B cell (primary cell): ENCODE data around the gene JPH3. TPM values are rescaled to one million over a fixed set of nuclear protein-coding genes. Genes with fewer than 3 reads are reported as not detected.

ENCODE experiments used
- ATAC-seq: fragments of 200-7000 bp; cut with Tn5 transposase; one replicate; pipeline ENCODE4 v1.10.0; 2021; ENCODE audit warnings: low read depth, mild to moderate bottlenecking, moderate number of reproducible peaks, moderate library complexity
- CTCF ChIA-PET: fragments of 350-600 bp; sonication (Branson Sonifier 250); formaldehyde crosslinking; loops from one replicate; lab custom pipeline; 2021; ENCODE audit warnings: antibody characterized with exemption, inconsistent platforms; lab: Charles Lee
- POLR2A ChIA-PET: fragments of 350-600 bp; sonication (Branson Sonifier 250); formaldehyde crosslinking; loops from one replicate; lab custom pipeline; 2021; ENCODE audit warnings: antibody characterized with exemption; lab: Charles Lee
- DNase-seq: peaks from one replicate; pipeline ENCODE4 v3.0.0; 2013
- H2AFZ ChIP-seq: 2 replicates; pipeline ENCODE4 v1.6.1; 2012; ENCODE audit warnings: mild to moderate bottlenecking, low read depth, low read length; ENCODE audit not compliant: insufficient read depth, poor library complexity, severe bottlenecking
- H3K27ac ChIP-seq, 2 donors: 1 replicate in 1 of 2; 2 replicates in 1 of 2; pipeline ENCODE4 v1.5.1; 2012 to 2013; ENCODE audit warnings: low read length in 2 of 2, mild to moderate bottlenecking in 2 of 2, moderate library complexity in 1 of 2
- H3K27me3 ChIP-seq, 4 experiments: fragments of 200-600 bp in 1 of 4; sonication (generic) in 1 of 4; replicated peaks in 1 of 4; 1 replicate in 2 of 4; 2 replicates in 2 of 4; pipeline versions ENCODE4 v1.6.1 to v1.7.0; 2013 to 2016; ENCODE audit warnings: low read length in 3 of 4, mild to moderate bottlenecking in 2 of 4, mixed read lengths in 1 of 4, moderate library complexity in 1 of 4; ENCODE audit not compliant: insufficient read depth in 4 of 4, control insufficient read depth in 3 of 4; ENCODE audit errors: control extremely low read depth in 1 of 4
- H3K36me3 ChIP-seq, 2 experiments: replicated peaks in 1 of 2; 1 replicate in 1 of 2; 2 replicates in 1 of 2; pipeline versions ENCODE4 v1.6.1 to v1.7.1; 2013; ENCODE audit warnings: low read length in 1 of 2; ENCODE audit not compliant: insufficient read depth in 2 of 2, control insufficient read depth in 1 of 2; ENCODE audit errors: control extremely low read depth in 1 of 2, extremely low read depth in 1 of 2
- H3K4me1 ChIP-seq, 2 donors: fragments of 200-600 bp in 1 of 2; sonication (generic) in 1 of 2; 1 replicate in 1 of 2; 2 replicates in 1 of 2; pipeline versions ENCODE4 v1.5.1 to v1.6.1; 2013 to 2017; ENCODE audit warnings: low read length in 2 of 2; ENCODE audit not compliant: control insufficient read depth in 2 of 2, insufficient read depth in 2 of 2
- H3K4me2 ChIP-seq: replicated peaks from 2 replicates; pipeline ENCODE3; 2012; ENCODE audit warnings: mild to moderate bottlenecking, low read depth, low read length; ENCODE audit not compliant: poor library complexity, severe bottlenecking
- H3K4me3 ChIP-seq, 5 experiments: fragments of 200-600 bp in 1 of 5; sonication (generic) in 1 of 5; 1 replicate in 3 of 5; 2 replicates in 2 of 5; pipeline versions ENCODE4 v1.5.1 to v1.7.0; 2011 to 2016; ENCODE audit warnings: low read length in 4 of 5, mild to moderate bottlenecking in 4 of 5, low read depth in 2 of 5, control low read depth in 1 of 5, moderate library complexity in 1 of 5; ENCODE audit not compliant: insufficient read depth in 1 of 5; ENCODE audit errors: control extremely low read depth in 1 of 5, extremely low read depth in 1 of 5
- H3K79me2 ChIP-seq: fragments of 200-600 bp; sonication (generic); one replicate; pipeline ENCODE4 v1.6.0; 2016; ENCODE audit warnings: low read length; ENCODE audit not compliant: control insufficient read depth, insufficient read depth
- H3K9ac ChIP-seq: fragments of 200-600 bp; sonication (generic); 2 replicates; pipeline ENCODE4 v1.6.1; 2017; ENCODE audit warnings: mild to moderate bottlenecking, low read length, moderate library complexity
- H3K9me3 ChIP-seq, 3 donors: one replicate each; pipeline versions ENCODE4 v1.6.1 to v1.7.1; 2013; ENCODE audit warnings: low read length in 2 of 3; ENCODE audit not compliant: control insufficient read depth in 2 of 3, insufficient read depth in 1 of 3; ENCODE audit errors: control extremely low read depth in 1 of 3
- H4K20me1 ChIP-seq: 2 replicates; pipeline ENCODE4 v1.6.0; 2012; ENCODE audit warnings: mild to moderate bottlenecking, low read length; ENCODE audit not compliant: insufficient read depth, control insufficient read depth, poor library complexity, severe bottlenecking
- H3K27ac Mint-ChIP-seq: one replicate; pipeline ENCODE4 v1.8.0; 2021; ENCODE audit warnings: mixed read lengths
- H3K27me3 Mint-ChIP-seq: one replicate; pipeline ENCODE4 v1.8.0; 2021; ENCODE audit warnings: mixed read lengths
- H3K4me1 Mint-ChIP-seq: one replicate; pipeline ENCODE4 v1.8.0; 2021; ENCODE audit warnings: mixed read lengths
- H3K4me3 Mint-ChIP-seq: one replicate; pipeline ENCODE4 v1.8.0; 2021; ENCODE audit warnings: mixed read lengths
- H3K9me3 Mint-ChIP-seq: one replicate; pipeline ENCODE4 v1.8.0; 2022; ENCODE audit warnings: mixed read lengths; ENCODE audit not compliant: insufficient read depth
- EZH2 ChIP-seq: IDR thresholded peaks from 2 replicates; pipeline ENCODE4 v1.6.1; 2012; ENCODE audit warnings: borderline replicate concordance, low read depth, mild to moderate bottlenecking, moderate library complexity, low read length; ENCODE audit not compliant: insufficient read depth, poor library complexity, severe bottlenecking
- WGBS: methylation state at CpG from one replicate; pipeline ENCODE4 v1.1.5; 2013; ENCODE audit warnings: missing lambda C conversion rate; ENCODE audit not compliant: insufficient coverage; 5-methylcytosine and 5-hydroxymethylcytosine counted together
- intact Hi-C: fragments of 100-400 bp; cut with micrococcal nuclease; formaldehyde crosslinking; loops from one replicate; pipeline ENCODE4 v1.10.0; 2022
- polyA plus RNA-seq: library from polyadenylated mRNA; depleted of rRNA; stranded (reverse); fragments of >200 nt; gene quantifications from 2 replicates; pipeline ENCODE4 v1.2.3, GENCODE V29; 2012
- total RNA-seq, 2 donors: library from RNA; stranded (reverse); fragments of 120-200 nt in 1 of 2; gene quantifications; 1 replicate in 1 of 2; 2 replicates in 1 of 2; pipeline versions ENCODE4 v1.2.3 to v1.2.4, GENCODE V29; 2013 to 2022
- TF ChIP-seq, protein P1 (sequence below): fragments of 200-600 bp; IDR thresholded peaks from one replicate; pipeline ENCODE4 v1.8.0; 2022; ENCODE audit warnings: antibody characterized with exemption, mild to moderate bottlenecking

Gene JPH3
- total and polyA plus RNA-seq, 2 donors (not counting 1 experiment from before 2014, with no cell fraction given), result not detected

DNA sequence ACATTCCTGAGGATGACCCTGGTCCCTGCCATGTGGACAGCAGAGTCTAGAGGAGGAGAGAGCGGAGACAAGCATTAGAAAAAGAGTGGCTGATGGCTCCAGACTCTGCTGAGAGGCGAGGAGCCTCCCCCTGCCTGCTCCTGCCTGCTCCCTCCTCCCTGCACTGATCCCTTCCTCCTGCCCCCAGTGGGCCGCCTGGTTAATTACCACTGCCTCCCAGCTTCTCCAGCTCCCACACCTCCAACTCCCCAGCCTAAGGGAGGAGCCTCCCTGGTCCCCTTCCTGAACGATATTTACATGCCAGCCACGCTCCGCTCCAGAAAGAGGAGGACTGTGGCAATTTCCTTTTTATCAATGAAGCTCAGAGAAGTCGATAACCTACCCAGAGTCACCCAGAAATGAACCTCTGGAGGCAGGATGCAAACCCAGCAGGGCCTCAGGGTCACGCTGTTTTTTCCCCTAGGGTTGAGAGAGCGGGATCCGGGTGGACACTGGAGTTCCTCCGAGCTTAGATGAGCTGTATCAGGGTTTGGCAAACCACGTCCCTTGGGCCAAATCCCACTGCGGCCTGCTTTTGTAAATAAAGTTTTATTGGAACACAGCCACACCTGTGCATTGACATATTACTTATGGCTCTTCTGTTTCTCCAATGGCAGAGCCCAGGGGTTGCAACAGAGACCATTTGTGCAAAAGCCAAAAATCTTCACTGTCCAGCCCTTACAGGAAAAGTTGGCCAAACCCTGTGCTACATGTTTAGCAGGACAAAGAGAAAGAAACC lies 27.1 kb upstream of the JPH3 start:
- no peak overlapping the region for H2AFZ ChIP-seq
- DNase-seq (no peak), ATAC-seq (no peak)
- 64% methylated on average over 13 of the region's 13 CpGs for whole genome bisulfite sequencing
- no peak overlapping the region for H3K9ac ChIP-seq
- TF ChIP-seq, protein P1, sequence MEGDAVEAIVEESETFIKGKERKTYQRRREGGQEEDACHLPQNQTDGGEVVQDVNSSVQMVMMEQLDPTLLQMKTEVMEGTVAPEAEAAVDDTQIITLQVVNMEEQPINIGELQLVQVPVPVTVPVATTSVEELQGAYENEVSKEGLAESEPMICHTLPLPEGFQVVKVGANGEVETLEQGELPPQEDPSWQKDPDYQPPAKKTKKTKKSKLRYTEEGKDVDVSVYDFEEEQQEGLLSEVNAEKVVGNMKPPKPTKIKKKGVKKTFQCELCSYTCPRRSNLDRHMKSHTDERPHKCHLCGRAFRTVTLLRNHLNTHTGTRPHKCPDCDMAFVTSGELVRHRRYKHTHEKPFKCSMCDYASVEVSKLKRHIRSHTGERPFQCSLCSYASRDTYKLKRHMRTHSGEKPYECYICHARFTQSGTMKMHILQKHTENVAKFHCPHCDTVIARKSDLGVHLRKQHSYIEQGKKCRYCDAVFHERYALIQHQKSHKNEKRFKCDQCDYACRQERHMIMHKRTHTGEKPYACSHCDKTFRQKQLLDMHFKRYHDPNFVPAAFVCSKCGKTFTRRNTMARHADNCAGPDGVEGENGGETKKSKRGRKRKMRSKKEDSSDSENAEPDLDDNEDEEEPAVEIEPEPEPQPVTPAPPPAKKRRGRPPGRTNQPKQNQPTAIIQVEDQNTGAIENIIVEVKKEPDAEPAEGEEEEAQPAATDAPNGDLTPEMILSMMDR, result no peak
- no peak for TF ChIP-seq EZH2
- Mint-ChIP-seq H3K27ac (no peak overlapping the region), H3K4me3 (no peak overlapping the region), H3K4me1 (no peaks in the 10 kb centered on the region), H3K9me3 (no peaks in the 10 kb centered on the region), H3K27me3 (peaks cover 32% of the 10 kb centered on the region)
- no peak overlapping the region for H3K4me2 ChIP-seq
- H3K4me3 ChIP-seq, result no peak overlapping the region
- no peaks in the 10 kb centered on the region for H3K36me3 ChIP-seq
- peaks cover 0 to 7% (median 1%) of the 10 kb centered on the region in 4 experiments for H3K27me3 ChIP-seq
- H3K4me1 ChIP-seq, result no peaks in the 10 kb centered on the region
- no peaks in the 10 kb centered on the region for H4K20me1 ChIP-seq
- intact Hi-C loops, result no loop called here
- no peak overlapping the region for H3K27ac ChIP-seq
- no peaks in the 10 kb centered on the region for H3K79me2 ChIP-seq
- CTCF ChIA-PET, result no interaction called here
- H3K9me3 ChIP-seq, result no peaks in the 10 kb centered on the region
- POLR2A ChIA-PET, result no interaction called here

GRCh38 chr16:87576171-87576570 lies 26.1 kb upstream of the JPH3 start:
- H3K27me3 Mint-ChIP-seq, result peaks cover 34% of the 10 kb centered on the region
- no peaks in the 10 kb centered on the region for H3K4me1 Mint-ChIP-seq
- TF ChIP-seq EZH2, result no peak
- TF ChIP-seq, protein P1, result no peak
- no peaks in the 10 kb centered on the region for H3K4me1 ChIP-seq
- intact Hi-C loops, result no loop called here
- no peak overlapping the region for H3K4me3 ChIP-seq
- H3K79me2 ChIP-seq, result no peaks in the 10 kb centered on the region
- H3K4me2 ChIP-seq, result no peak overlapping the region
- H3K4me3 Mint-ChIP-seq, result no peak overlapping the region
- H4K20me1 ChIP-seq, result no peaks in the 10 kb centered on the region
- H3K27me3 ChIP-seq, result peaks cover 0 to 7% (median 1%) of the 10 kb centered on the region in 4 experiments
- ChIA-PET POLR2A (no interaction called here), CTCF (no interaction called here)
- H3K36me3 ChIP-seq, result no peaks in the 10 kb centered on the region
- WGBS, result 55% methylated on average over 15 of the region's 16 CpGs
- no peak overlapping the region for H3K27ac ChIP-seq
- no peak overlapping the region for H3K9ac ChIP-seq
- DNase-seq (no peak), ATAC-seq (no peak)
- H2AFZ ChIP-seq, result no peak overlapping the region
- H3K9me3 ChIP-seq, result peaks cover 0 to 3% (median 0%) of the 10 kb centered on the region in 3 donors
- no peaks in the 10 kb centered on the region for H3K9me3 Mint-ChIP-seq
- H3K27ac Mint-ChIP-seq, result no peak overlapping the region
